Neural cell (in vitro differentiated cells): Measurements from ENCODE around the gene UGGT2.

Source experiments
- CTCF ChIP-seq: fragments of 450-650 bp; IDR thresholded peaks from 2 replicates; pipeline ENCODE4 v1.5.1; 2014; ENCODE audit warnings: antibody characterized with exemption, mild to moderate bottlenecking, moderate library complexity; ENCODE audit not compliant: poor library complexity, severe bottlenecking
- EP300 ChIP-seq: fragments of 450-650 bp; conservative IDR thresholded peaks from 2 replicates; pipeline ENCODE4 v1.6.1; 2014; ENCODE audit warnings: antibody characterized with exemption, mild to moderate bottlenecking, moderate library complexity; ENCODE audit not compliant: poor library complexity, severe bottlenecking
- REST ChIP-seq: IDR thresholded peaks from 2 replicates; pipeline ENCODE4 v1.6.1; 2012; ENCODE audit warnings: borderline replicate concordance

- no peak for TF ChIP-seq REST
- TF ChIP-seq EP300 = no peak
- TF ChIP-seq CTCF = no peak
These were observed 98.9 kb downstream of the UGGT2 start for GRCh38 chr13:95954266-95954665.
